ENCODE results near the gene TMEM184B. TPM values are rescaled to one million over a fixed set of nuclear protein-coding genes. Genes with fewer than 3 reads are reported as not detected.

TMEM184B gene
- total and polyA plus RNA-seq, 10 of the 15 experiments (the other 5 are each of a cell fraction or from before 2014, with no cell fraction given), result 0.56 to 22.4 (median 7.9) TPM

DNA sequence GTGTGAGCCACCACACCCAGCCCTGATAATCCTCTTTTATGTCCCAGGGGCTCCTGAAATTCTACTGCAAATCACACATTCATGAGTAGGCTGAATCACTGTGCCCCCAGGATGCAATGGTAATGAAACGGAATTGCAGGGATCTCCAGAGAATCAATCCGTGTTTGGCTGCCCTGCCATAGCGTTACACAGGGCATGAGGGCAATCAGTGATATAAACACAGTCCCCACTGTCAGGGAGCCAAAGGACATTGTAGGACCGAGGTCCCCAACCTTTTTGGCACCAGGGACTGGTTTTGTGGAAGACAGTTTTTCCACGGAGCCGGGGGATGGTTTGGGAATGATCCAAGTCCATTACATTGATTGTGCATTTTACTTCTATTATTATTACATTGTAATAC is 82.2 kb downstream of the TMEM184B start:
- no peak overlapping the region for H3K4me2 ChIP-seq (ENCODE audit: control insufficient read depth, insufficient read depth)
- ChIA-PET CTCF (no interaction called here), SMC1A (ENCODE audit: uncharacterized antibody, unreplicated experiment) (no interaction called here), RAD21 (ENCODE audit: unreplicated experiment) (no interaction called here), POLR2A (interaction anchor here (0.7 kb wide), 1 partner anchor 9 kb away, joined by 3 read pairs; no protein-coding TSS in a partner anchor)
- in situ Hi-C loops (cut with MboI) (no loop called here), intact Hi-C loops (cut with micrococcal nuclease; ENCODE audit: unreplicated experiment) (no loop called here)
- H4K20me1 ChIP-seq (ENCODE audit: control insufficient read depth, insufficient read depth), result no peaks in the 10 kb centered on the region
- H3K9ac ChIP-seq (ENCODE audit: control insufficient read depth, insufficient read depth, low read length), result no peak overlapping the region
- WGBS (ENCODE audit: insufficient coverage, insufficient replicate concordance, low lambda C conversion rate, missing lambda C conversion rate), result 66% methylated on average over 6 of the region's 6 CpGs
- no peak overlapping the region for H2AFZ ChIP-seq (ENCODE audit: control insufficient read depth, low read depth, low read length)
- DNase-seq (ENCODE audit: low read depth, low spot score) (no peak), FAIRE-seq (no peak), ATAC-seq (no peak)
- H3K9me3 ChIP-seq (replicated peaks; ENCODE audit: control insufficient read depth, insufficient read depth, low read length), result no peaks in the 10 kb centered on the region
- no peak overlapping the region for H3K27ac ChIP-seq (ENCODE audit: control insufficient read depth, insufficient read depth)
- H3K36me3 ChIP-seq (ENCODE audit: control insufficient read depth in 2 of 2, insufficient read depth in 2 of 2, low read length in 1 of 2), result no peaks in the 10 kb centered on the region
- peaks cover 8% of the 10 kb centered on the region for H3K4me1 ChIP-seq (ENCODE audit: control insufficient read depth, insufficient read depth, low read length)
- no peaks in the 10 kb centered on the region for H3K27me3 ChIP-seq (replicated peaks in 1 of 2; ENCODE audit: control insufficient read depth in 2 of 2, insufficient read depth in 2 of 2, low read length in 1 of 2)
- TF ChIP-seq CBX5 (IDR thresholded peaks at IDR 0.05; ENCODE audit: low read depth), result no peak
- no peak for TF ChIP-seq ZBTB33 (IDR thresholded peaks at IDR 0.05)
- TF ChIP-seq PKNOX1 (IDR thresholded peaks at IDR 0.05), result no peak
- TF ChIP-seq BACH1 (IDR thresholded peaks at IDR 0.05; ENCODE audit: borderline replicate concordance), result no peak
- TF ChIP-seq ZSCAN29 (IDR thresholded peaks at IDR 0.05), result no peak
- no peak for TF ChIP-seq FOXK2 (IDR thresholded peaks at IDR 0.05)
- TF ChIP-seq CHD4 (IDR thresholded peaks at IDR 0.05), result no peak
- TF ChIP-seq, protein P1, sequence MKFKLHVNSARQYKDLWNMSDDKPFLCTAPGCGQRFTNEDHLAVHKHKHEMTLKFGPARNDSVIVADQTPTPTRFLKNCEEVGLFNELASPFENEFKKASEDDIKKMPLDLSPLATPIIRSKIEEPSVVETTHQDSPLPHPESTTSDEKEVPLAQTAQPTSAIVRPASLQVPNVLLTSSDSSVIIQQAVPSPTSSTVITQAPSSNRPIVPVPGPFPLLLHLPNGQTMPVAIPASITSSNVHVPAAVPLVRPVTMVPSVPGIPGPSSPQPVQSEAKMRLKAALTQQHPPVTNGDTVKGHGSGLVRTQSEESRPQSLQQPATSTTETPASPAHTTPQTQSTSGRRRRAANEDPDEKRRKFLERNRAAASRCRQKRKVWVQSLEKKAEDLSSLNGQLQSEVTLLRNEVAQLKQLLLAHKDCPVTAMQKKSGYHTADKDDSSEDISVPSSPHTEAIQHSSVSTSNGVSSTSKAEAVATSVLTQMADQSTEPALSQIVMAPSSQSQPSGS (IDR thresholded peaks at IDR 0.05; ENCODE audit: low read length), result no peak
- no peak for TF ChIP-seq MAX (IDR thresholded peaks at IDR 0.05; ENCODE audit: low read depth, low read length)
- no peak for TF ChIP-seq RCOR1 (conservative IDR thresholded peaks at IDR 0.05; ENCODE audit: low read depth, low read length)
- TF ChIP-seq SIN3A (IDR thresholded peaks at IDR 0.05; ENCODE audit: low read depth, low read length), result no peak
- TF ChIP-seq NR2F1 (conservative IDR thresholded peaks at IDR 0.05), result no peak
- TF ChIP-seq TCF3 (IDR thresholded peaks at IDR 0.05; ENCODE audit: borderline replicate concordance, insufficient read depth, low read depth, low read length), result no peak
- TF ChIP-seq NFYA (IDR thresholded peaks at IDR 0.05; ENCODE audit: borderline replicate concordance, low read depth, low read length), result no peak
- no peak for TF ChIP-seq ESRRA (IDR thresholded peaks at IDR 0.05; ENCODE audit: low read length)
- TF ChIP-seq CBFB (IDR thresholded peaks at IDR 0.05; ENCODE audit: low read depth), result no peak
- TF ChIP-seq IRF4 (IDR thresholded peaks at IDR 0.05; ENCODE audit: low read depth, low read length), result no peak
- no peaks in the 10 kb centered on the region for H3K79me2 ChIP-seq (ENCODE audit: control insufficient read depth, insufficient read depth, low read length)
- no peak overlapping the region for H3K4me3 ChIP-seq
- no TSS peak for BruUV-seq (replicated peaks)

Data from GM12878 (cell line).